ENCODE results near the gene RNF213.

DNA sequence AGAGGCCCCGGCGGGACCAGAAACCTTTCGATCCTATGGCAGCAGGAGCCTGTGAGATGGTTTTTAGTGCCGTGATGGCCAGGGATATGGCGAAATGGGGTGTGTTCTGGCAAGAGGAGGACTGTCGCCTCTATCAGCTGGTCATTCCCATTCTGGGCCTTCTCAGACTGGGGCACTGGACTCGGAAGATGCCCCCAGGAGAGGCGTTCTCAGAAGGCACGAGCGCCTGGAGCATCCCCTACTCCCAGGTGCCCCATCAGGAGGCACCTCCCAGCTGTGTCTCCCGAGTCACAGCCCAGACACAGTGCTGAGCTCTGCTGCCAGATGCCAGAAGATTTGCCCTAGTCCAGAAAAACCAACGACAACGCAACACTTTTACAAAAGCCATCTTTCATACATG, 99.7 kb downstream of the RNF213 start:
- TF ChIP-seq YY1 (IDR thresholded peaks at IDR 0.05; ENCODE audit: insufficient read depth, insufficient read length): no peak
- TF ChIP-seq ZNF274 (IDR thresholded peaks at IDR 0.05; ENCODE audit: low read depth, low read length): no peak
- no peak for TF ChIP-seq SUZ12 (IDR thresholded peaks at IDR 0.05; ENCODE audit: extremely low read depth, insufficient read depth, insufficient read length)
